ENCODE results near the gene SFXN5.

DNA sequence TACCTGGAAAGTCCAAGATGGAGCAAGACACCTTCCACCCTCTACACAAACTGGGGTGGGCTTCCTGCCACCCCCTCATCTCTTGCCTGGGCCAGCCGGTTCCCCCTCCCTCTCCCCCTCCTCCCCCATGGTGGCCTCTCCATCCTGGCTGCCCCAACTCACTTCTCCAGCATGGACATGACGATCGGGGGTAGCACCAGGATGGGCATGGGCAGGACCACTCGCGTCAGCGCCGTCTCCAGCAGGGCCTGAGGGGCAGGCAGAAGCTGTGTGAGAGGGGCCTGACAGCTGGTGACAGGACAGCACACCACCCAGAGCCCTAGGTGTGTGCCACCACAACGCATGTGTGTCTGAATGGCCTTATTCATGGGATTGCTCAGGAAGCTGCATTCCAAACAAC lies 103.2 kb downstream of the SFXN5 start:
- TF ChIP-seq CTCF (optimal IDR thresholded peaks at IDR 0.05 in 1 of 3, IDR thresholded peaks at IDR 0.05 in 1 of 3, conservative IDR thresholded peaks at IDR 0.05 in 1 of 3; ENCODE audit: extremely low read depth in 1 of 3, insufficient read depth in 2 of 3, low read length in 3 of 3) (no peak), EZH2 (IDR thresholded peaks at IDR 0.05; ENCODE audit: low read length) (no peak)
